Bronchial epithelial cell (primary cell): ENCODE results near the gene REPIN1. TPM values are rescaled to one million over a fixed set of nuclear protein-coding genes. Genes with fewer than 3 reads are reported as not detected.

Experiments used
- DNase-seq: peaks from one replicate; pipeline ENCODE4 v3.0.0-alpha.2; 2010; ENCODE audit warnings: low read depth
- FAIRE-seq: peaks from 2 replicates; lab custom pipeline; 2011; peaks lifted over from hg19 to GRCh38; lab: Jason Lieb, UNC
- H3K27me3 ChIP-seq: 2 replicates; pipeline ENCODE4 v1.5.1; 2011; ENCODE audit warnings: low read length; ENCODE audit not compliant: control insufficient read depth, insufficient read depth
- H3K36me3 ChIP-seq: 2 replicates; pipeline ENCODE4 v1.5.1; 2011; ENCODE audit warnings: low read length; ENCODE audit not compliant: control insufficient read depth, insufficient read depth
- H3K4me3 ChIP-seq: 2 replicates; pipeline ENCODE4 v1.5.1; 2011; ENCODE audit warnings: mild to moderate bottlenecking, low read depth, low read length, control low read depth
- CTCF ChIP-seq: IDR thresholded peaks from 2 replicates; pipeline ENCODE4 v1.5.1; 2011; ENCODE audit warnings: mild to moderate bottlenecking, moderate library complexity, low read length, control low read depth, inconsistent platforms; ENCODE audit not compliant: insufficient read depth, severe bottlenecking
- total RNA-seq: library from RNA; depleted of rRNA; stranded (reverse); fragments of >200 nt; gene quantifications from 2 replicates; pipeline ENCODE4 v1.2.1, GENCODE V29; 2014

Gene REPIN1
- total RNA-seq, 1 donor from 2014 or later: 26.1 TPM

DNA sequence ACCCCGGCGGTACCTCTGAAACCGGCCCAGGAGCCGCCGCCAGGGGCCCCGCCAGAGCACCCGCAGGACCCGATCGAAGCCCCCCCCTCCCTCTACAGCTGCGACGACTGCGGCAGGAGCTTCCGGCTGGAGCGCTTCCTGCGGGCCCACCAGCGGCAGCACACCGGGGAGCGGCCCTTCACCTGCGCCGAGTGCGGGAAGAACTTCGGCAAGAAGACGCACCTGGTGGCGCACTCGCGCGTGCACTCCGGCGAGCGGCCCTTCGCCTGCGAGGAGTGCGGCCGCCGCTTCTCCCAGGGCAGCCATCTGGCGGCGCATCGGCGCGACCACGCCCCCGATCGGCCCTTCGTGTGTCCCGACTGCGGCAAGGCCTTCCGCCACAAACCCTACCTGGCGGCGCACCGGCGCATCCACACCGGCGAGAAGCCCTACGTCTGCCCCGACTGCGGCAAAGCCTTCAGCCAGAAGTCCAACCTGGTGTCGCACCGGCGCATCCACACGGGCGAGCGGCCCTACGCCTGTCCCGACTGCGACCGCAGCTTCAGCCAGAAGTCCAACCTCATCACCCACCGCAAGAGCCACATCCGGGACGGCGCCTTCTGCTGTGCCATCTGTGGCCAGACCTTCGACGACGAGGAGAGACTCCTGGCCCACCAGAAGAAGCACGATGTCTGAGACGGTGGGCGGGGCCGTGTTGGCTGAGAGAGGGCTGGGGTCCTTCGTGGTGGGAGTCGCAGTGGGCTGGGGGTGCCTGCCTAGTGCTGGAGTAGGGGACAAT lies 3.8 kb downstream of the REPIN1 start:
- Histone ChIP-seq H3K27me3 (no peaks in the 10 kb centered on the region), H3K36me3 (peaks cover 5% of the 10 kb centered on the region), H3K4me3 (no peak overlapping the region)
- TF ChIP-seq CTCF: no peak
- FAIRE-seq (no peak), DNase-seq (no peak)

DNA sequence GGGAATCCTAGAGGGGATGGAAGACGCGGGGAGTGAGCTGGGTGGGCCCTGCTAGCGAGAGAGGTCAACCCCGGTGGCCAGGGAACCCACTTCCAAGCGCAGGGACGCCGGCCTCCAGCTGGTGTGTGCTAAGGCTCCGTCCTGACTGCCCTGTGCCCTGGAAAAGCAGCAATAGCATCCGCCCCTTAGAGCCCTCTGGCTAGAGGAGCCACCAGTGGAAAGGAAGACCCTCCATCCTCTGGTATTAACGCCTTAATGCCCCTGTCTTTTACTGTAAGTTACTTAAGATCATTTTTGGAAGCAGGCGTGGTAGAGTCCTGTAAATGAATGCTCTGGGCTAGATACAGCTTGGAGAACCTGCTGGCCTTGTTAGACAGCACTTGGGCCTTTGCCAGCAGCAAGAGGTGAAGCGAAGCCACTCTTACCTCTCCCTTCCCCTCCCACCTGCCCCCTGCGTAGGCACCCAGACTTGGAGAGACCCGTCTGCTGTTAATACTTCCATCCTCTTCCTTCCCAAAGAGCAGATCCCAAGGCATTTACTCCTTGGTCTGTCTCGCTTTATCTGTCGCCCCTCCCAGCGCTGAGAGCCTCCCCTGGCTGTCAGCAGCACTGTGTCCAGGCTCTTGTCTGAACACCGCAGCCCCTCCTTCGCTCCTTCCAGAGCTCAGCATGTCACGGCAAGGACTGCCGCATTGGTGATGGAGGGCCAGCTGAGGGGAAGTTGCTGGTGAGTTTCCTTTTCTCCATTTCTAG lies 4.6 kb downstream of the REPIN1 start:
- no peak for FAIRE-seq
- DNase-seq: peak; percentile 52
- no peak overlapping the region for H3K4me3 ChIP-seq
- no peak for TF ChIP-seq CTCF
- peaks cover 5% of the 10 kb centered on the region for H3K36me3 ChIP-seq
- H3K27me3 ChIP-seq: no peaks in the 10 kb centered on the region

DNA sequence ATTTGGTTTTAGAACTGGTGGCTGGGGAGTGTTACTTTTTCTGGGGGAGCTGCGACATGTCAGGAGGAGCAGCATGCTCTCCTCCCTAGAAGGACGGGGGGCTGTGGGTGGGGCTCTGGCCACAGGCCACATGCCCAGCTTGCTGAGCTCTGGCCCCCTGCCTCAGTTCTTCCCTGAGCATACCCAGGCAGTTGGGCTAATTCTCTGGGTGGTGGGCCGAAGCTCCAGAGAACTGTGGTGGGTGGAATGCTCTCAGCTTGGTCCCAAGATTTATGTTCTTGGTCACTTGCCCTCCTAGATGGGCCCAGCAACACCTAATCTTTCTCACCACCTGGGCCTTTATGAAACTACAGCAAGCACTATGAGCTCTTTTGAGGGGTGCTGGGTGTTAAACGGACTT lies 5.4 kb downstream of the REPIN1 start:
- TF ChIP-seq CTCF: no peak

GRCh38 chr7:150374472-150374871 lies 5.8 kb downstream of the REPIN1 start:
- TF ChIP-seq CTCF: no peak
- H3K36me3 ChIP-seq: peaks cover 5% of the 10 kb centered on the region
- H3K4me3 ChIP-seq: no peak overlapping the region
- H3K27me3 ChIP-seq: no peaks in the 10 kb centered on the region
- FAIRE-seq: no peak
- DNase-seq: no peak

More for the DNA sequence above, 5.4 kb downstream of the REPIN1 start:
- H3K27me3 ChIP-seq: no peaks in the 10 kb centered on the region
- DNase-seq (no peak), FAIRE-seq (no peak)
- H3K4me3 ChIP-seq: no peak overlapping the region
- peaks cover 5% of the 10 kb centered on the region for H3K36me3 ChIP-seq

DNA sequence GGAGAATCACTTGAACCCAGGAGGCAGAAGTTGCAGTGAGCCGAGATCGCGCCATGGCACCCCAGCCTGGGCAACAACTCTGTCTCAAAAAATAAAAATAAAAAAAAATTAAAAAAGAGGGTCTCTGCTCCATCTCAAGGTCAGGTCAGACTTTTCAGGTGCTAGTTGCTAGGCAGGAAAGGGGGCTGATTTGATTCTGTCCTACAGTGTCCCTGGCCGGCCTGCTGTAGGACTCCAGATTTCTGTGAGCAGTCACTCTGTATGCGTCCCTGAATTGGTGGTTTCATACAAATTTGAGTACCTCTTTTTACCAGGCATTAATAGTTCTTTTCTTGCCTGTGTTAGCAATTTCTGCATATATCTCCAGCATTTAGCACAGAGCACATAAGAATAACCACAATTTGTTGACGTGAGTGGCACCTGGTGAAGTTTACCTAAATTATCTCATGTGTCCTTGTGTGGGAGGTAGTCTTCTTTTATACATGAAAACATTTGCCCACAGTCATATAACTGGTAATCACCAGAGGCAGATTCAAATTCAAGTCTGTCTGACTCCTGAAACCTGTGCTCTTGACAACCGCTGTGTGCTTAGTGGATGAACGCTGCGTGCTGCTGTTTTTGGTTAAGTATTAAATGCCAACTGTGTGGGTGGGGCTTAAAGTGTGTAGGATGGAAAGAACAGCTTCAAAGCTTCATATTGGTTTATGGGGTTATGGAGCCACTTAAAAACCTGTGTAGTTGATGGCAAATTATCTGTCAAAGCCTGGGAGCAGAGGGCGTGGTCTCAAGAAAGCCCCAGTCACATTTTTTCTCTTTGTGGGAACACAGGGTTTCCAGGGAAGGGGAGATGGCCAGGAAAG lies 7.3 kb downstream of the REPIN1 start:
- no peak for TF ChIP-seq CTCF
- Histone ChIP-seq H3K27me3 (no peaks in the 10 kb centered on the region), H3K4me3 (no peak overlapping the region), H3K36me3 (peaks cover 5% of the 10 kb centered on the region)
- FAIRE-seq (no peak), DNase-seq (no peak)
